Measurements from ENCODE around the gene PIK3CD. TPM values are rescaled to one million over a fixed set of nuclear protein-coding genes. Genes with fewer than 3 reads are reported as not detected.

Gene PIK3CD
- total RNA-seq, 1 experiment from 2014 or later: 23.1 TPM

DNA sequence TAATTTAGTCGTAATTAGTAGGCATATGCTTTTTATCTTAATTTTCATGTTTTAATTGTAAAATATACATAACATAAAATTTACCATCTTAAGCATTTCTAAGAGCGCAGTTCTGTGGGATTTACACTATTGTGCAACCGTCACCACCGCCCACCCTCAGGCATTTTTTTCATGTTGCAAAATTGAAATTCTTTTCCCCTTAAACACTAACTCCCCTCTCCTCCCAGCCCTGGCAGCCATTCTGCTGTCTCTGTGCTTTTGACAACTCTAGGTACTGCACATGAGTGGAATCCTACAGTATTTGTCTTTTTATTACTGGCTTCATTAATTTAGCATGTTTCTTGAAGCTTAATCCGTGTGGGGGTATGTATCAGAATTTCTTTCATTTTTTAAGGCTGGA lies 7.8 kb downstream of the PIK3CD start:
- no peaks in the 10 kb centered on the region for H3K36me3 Mint-ChIP-seq
- H3K9me3 Mint-ChIP-seq: no peaks in the 10 kb centered on the region
- no peak overlapping the region for H3K4me3 Mint-ChIP-seq
- TF ChIP-seq, protein P1, sequence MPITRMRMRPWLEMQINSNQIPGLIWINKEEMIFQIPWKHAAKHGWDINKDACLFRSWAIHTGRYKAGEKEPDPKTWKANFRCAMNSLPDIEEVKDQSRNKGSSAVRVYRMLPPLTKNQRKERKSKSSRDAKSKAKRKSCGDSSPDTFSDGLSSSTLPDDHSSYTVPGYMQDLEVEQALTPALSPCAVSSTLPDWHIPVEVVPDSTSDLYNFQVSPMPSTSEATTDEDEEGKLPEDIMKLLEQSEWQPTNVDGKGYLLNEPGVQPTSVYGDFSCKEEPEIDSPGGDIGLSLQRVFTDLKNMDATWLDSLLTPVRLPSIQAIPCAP (CRISPR knock-in tag; IDR thresholded peaks at IDR 0.05): no peak
- no peak for TF ChIP-seq NFE2L1 (CRISPR knock-in tag; IDR thresholded peaks at IDR 0.05)
- ATAC-seq: no peak
- ChIA-PET CTCF (interaction anchor here (0.6 to 1.5 kb wide), 2 partner anchors 16 to 44 kb away, joined by 3 to 4 read pairs; no protein-coding TSS in a partner anchor), POLR2A (no interaction called here)
- peaks cover 6% of the 10 kb centered on the region for H3K4me1 Mint-ChIP-seq
- no peak for DNase-seq (ENCODE audit: low spot score)
- no peak overlapping the region for H3K27ac Mint-ChIP-seq
- H3K27me3 Mint-ChIP-seq (ENCODE audit: low read depth): peaks cover 7% of the 10 kb centered on the region

DNA sequence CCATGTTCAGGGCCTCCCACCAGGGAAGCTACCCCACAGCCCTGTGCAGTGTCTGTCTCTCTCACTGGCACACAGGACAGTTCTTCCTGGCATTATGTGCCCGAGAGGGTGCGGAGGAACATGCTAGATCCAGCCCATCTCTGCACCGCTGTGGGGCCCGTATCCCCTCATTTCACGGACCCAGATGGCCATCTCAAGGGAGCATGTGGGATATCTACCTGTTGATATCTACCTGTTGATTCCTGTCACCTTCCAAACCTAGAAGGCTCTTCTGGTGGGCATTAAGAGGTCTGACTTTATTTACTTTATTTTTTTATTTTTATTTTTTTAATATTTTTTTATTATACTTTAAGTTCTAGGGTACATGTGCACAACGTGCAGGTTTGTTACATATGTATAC lies 11.7 kb downstream of the PIK3CD start:
- no peaks in the 10 kb centered on the region; the same call in 1 of the 2 replicates for H3K27me3 Mint-ChIP-seq (ENCODE audit: low read depth)
- peak; percentile 13; the same call in 1 of the 2 replicates for TF ChIP-seq HMGA2 (CRISPR knock-in tag; IDR thresholded peaks at IDR 0.05)
- no peak for TF ChIP-seq CTCF (IDR thresholded peaks at IDR 0.05)
- no peak for TF ChIP-seq ZMAT4 (CRISPR knock-in tag; IDR thresholded peaks at IDR 0.05)
- H3K27ac Mint-ChIP-seq: no peak overlapping the region
- H3K4me1 Mint-ChIP-seq: no peaks in the 10 kb centered on the region
- ATAC-seq (no peak), DNase-seq (ENCODE audit: low spot score) (no peak)
- POLR2A ChIA-PET: no interaction called here
- no peak overlapping the region for H3K4me3 Mint-ChIP-seq
- CTCF ChIA-PET: no interaction called here
- H3K9me3 Mint-ChIP-seq: no peaks in the 10 kb centered on the region
- H3K36me3 Mint-ChIP-seq: no peaks in the 10 kb centered on the region

DNA sequence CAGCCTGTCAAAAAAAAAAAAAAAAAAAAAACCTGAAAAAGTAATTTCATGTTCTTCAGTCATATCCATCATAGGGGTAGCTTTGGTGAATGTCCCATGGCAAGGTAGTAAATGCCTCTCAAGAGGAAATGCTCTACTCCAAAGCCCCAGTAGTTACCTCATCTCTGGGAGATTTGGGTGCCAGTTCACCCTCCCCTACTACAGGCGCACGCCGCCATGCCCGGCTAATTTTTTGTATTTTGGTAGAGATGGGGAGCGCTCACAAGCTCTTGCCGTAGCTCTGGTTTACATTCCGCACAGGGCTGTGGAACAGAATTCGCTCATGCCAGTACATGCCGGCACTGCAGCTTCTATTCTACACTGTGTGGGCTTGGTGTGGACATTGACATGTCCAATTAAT lies 13.7 kb downstream of the PIK3CD start:
- POLR2A ChIA-PET: interaction anchor here (0.5 kb wide), 1 partner anchor 20 kb away, joined by 6 read pairs; no protein-coding TSS in a partner anchor
- TF ChIP-seq NFATC4 (CRISPR knock-in tag; IDR thresholded peaks at IDR 0.05) (no peak), ZNF281 (CRISPR knock-in tag; IDR thresholded peaks at IDR 0.05) (no peak), ZNF219 (CRISPR knock-in tag; IDR thresholded peaks at IDR 0.05; ENCODE audit: borderline replicate concordance) (no peak), MYBL2 (CRISPR knock-in tag; IDR thresholded peaks at IDR 0.05) (no peak), CBFB (CRISPR knock-in tag; IDR thresholded peaks at IDR 0.05; ENCODE audit: low read depth) (no peak), ZNF532 (CRISPR knock-in tag; IDR thresholded peaks at IDR 0.05; ENCODE audit: borderline replicate concordance) (no peak), NFE2L1 (CRISPR knock-in tag; IDR thresholded peaks at IDR 0.05) (no peak), JAZF1 (CRISPR knock-in tag; IDR thresholded peaks at IDR 0.05) (no peak), HMGXB4 (CRISPR knock-in tag; IDR thresholded peaks at IDR 0.05) (no peak), TEAD1 (CRISPR knock-in tag; IDR thresholded peaks at IDR 0.05) (no peak)
- TF ChIP-seq, protein P2, sequence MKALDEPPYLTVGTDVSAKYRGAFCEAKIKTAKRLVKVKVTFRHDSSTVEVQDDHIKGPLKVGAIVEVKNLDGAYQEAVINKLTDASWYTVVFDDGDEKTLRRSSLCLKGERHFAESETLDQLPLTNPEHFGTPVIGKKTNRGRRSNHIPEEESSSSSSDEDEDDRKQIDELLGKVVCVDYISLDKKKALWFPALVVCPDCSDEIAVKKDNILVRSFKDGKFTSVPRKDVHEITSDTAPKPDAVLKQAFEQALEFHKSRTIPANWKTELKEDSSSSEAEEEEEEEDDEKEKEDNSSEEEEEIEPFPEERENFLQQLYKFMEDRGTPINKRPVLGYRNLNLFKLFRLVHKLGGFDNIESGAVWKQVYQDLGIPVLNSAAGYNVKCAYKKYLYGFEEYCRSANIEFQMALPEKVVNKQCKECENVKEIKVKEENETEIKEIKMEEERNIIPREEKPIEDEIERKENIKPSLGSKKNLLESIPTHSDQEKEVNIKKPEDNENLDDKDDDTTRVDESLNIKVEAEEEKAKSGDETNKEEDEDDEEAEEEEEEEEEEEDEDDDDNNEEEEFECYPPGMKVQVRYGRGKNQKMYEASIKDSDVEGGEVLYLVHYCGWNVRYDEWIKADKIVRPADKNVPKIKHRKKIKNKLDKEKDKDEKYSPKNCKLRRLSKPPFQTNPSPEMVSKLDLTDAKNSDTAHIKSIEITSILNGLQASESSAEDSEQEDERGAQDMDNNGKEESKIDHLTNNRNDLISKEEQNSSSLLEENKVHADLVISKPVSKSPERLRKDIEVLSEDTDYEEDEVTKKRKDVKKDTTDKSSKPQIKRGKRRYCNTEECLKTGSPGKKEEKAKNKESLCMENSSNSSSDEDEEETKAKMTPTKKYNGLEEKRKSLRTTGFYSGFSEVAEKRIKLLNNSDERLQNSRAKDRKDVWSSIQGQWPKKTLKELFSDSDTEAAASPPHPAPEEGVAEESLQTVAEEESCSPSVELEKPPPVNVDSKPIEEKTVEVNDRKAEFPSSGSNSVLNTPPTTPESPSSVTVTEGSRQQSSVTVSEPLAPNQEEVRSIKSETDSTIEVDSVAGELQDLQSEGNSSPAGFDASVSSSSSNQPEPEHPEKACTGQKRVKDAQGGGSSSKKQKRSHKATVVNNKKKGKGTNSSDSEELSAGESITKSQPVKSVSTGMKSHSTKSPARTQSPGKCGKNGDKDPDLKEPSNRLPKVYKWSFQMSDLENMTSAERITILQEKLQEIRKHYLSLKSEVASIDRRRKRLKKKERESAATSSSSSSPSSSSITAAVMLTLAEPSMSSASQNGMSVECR (CRISPR knock-in tag; IDR thresholded peaks at IDR 0.05; ENCODE audit: borderline replicate concordance): no peak

More for the DNA sequence above, 13.7 kb downstream of the PIK3CD start:
- ATAC-seq: no peak
- H3K27ac Mint-ChIP-seq: no peak overlapping the region
- no peaks in the 10 kb centered on the region for H3K4me1 Mint-ChIP-seq
- DNase-seq (ENCODE audit: low spot score): no peak
- H3K4me3 Mint-ChIP-seq: no peak overlapping the region
- H3K36me3 Mint-ChIP-seq: no peaks in the 10 kb centered on the region
- H3K27me3 Mint-ChIP-seq (ENCODE audit: low read depth): no peaks in the 10 kb centered on the region; the same call in 1 of the 2 replicates
- H3K9me3 Mint-ChIP-seq: no peaks in the 10 kb centered on the region
- CTCF ChIA-PET: interaction anchor here (0.6 to 1.5 kb wide), 5 partner anchors 12 to 692 kb away, joined by 3 to 6 read pairs (median 4); no protein-coding TSS in a partner anchor
